B cell (primary cell): ENCODE data around the gene MEAF6. TPM values are rescaled to one million over a fixed set of nuclear protein-coding genes. Genes with fewer than 3 reads are reported as not detected.
A peak's percentile ranks its signal among the peaks of the same experiment; 100 is the strongest.

Source experiments
- ATAC-seq: fragments of 200-7000 bp; cut with Tn5 transposase; one replicate; pipeline ENCODE4 v1.10.0; 2021; ENCODE audit warnings: low read depth, mild to moderate bottlenecking, moderate number of reproducible peaks, moderate library complexity
- CTCF ChIA-PET: fragments of 350-600 bp; sonication (Branson Sonifier 250); formaldehyde crosslinking; loops from one replicate; lab custom pipeline; 2021; ENCODE audit warnings: antibody characterized with exemption, inconsistent platforms; lab: Charles Lee
- POLR2A ChIA-PET: fragments of 350-600 bp; sonication (Branson Sonifier 250); formaldehyde crosslinking; loops from one replicate; lab custom pipeline; 2021; ENCODE audit warnings: antibody characterized with exemption; lab: Charles Lee
- DNase-seq: peaks from one replicate; pipeline ENCODE4 v3.0.0; 2013
- H2AFZ ChIP-seq: 2 replicates; pipeline ENCODE4 v1.6.1; 2012; ENCODE audit warnings: mild to moderate bottlenecking, low read depth, low read length; ENCODE audit not compliant: insufficient read depth, poor library complexity, severe bottlenecking
- H3K27ac ChIP-seq, 2 donors: 1 replicate in 1 of 2; 2 replicates in 1 of 2; pipeline ENCODE4 v1.5.1; 2012 to 2013; ENCODE audit warnings: low read length in 2 of 2, mild to moderate bottlenecking in 2 of 2, moderate library complexity in 1 of 2
- H3K27me3 ChIP-seq, 4 experiments: fragments of 200-600 bp in 1 of 4; sonication (generic) in 1 of 4; replicated peaks in 1 of 4; 1 replicate in 2 of 4; 2 replicates in 2 of 4; pipeline versions ENCODE4 v1.6.1 to v1.7.0; 2013 to 2016; ENCODE audit warnings: low read length in 3 of 4, mild to moderate bottlenecking in 2 of 4, mixed read lengths in 1 of 4, moderate library complexity in 1 of 4; ENCODE audit not compliant: insufficient read depth in 4 of 4, control insufficient read depth in 3 of 4; ENCODE audit errors: control extremely low read depth in 1 of 4
- H3K36me3 ChIP-seq, 2 experiments: replicated peaks in 1 of 2; 1 replicate in 1 of 2; 2 replicates in 1 of 2; pipeline versions ENCODE4 v1.6.1 to v1.7.1; 2013; ENCODE audit warnings: low read length in 1 of 2; ENCODE audit not compliant: insufficient read depth in 2 of 2, control insufficient read depth in 1 of 2; ENCODE audit errors: control extremely low read depth in 1 of 2, extremely low read depth in 1 of 2
- H3K4me1 ChIP-seq, 2 donors: fragments of 200-600 bp in 1 of 2; sonication (generic) in 1 of 2; 1 replicate in 1 of 2; 2 replicates in 1 of 2; pipeline versions ENCODE4 v1.5.1 to v1.6.1; 2013 to 2017; ENCODE audit warnings: low read length in 2 of 2; ENCODE audit not compliant: control insufficient read depth in 2 of 2, insufficient read depth in 2 of 2
- H3K4me2 ChIP-seq: replicated peaks from 2 replicates; pipeline ENCODE3; 2012; ENCODE audit warnings: mild to moderate bottlenecking, low read depth, low read length; ENCODE audit not compliant: poor library complexity, severe bottlenecking
- H3K4me3 ChIP-seq, 5 experiments: fragments of 200-600 bp in 1 of 5; sonication (generic) in 1 of 5; 1 replicate in 3 of 5; 2 replicates in 2 of 5; pipeline versions ENCODE4 v1.5.1 to v1.7.0; 2011 to 2016; ENCODE audit warnings: low read length in 4 of 5, mild to moderate bottlenecking in 4 of 5, low read depth in 2 of 5, control low read depth in 1 of 5, moderate library complexity in 1 of 5; ENCODE audit not compliant: insufficient read depth in 1 of 5; ENCODE audit errors: control extremely low read depth in 1 of 5, extremely low read depth in 1 of 5
- H3K79me2 ChIP-seq: fragments of 200-600 bp; sonication (generic); one replicate; pipeline ENCODE4 v1.6.0; 2016; ENCODE audit warnings: low read length; ENCODE audit not compliant: control insufficient read depth, insufficient read depth
- H3K9ac ChIP-seq: fragments of 200-600 bp; sonication (generic); 2 replicates; pipeline ENCODE4 v1.6.1; 2017; ENCODE audit warnings: mild to moderate bottlenecking, low read length, moderate library complexity
- H3K9me3 ChIP-seq, 3 donors: one replicate each; pipeline versions ENCODE4 v1.6.1 to v1.7.1; 2013; ENCODE audit warnings: low read length in 2 of 3; ENCODE audit not compliant: control insufficient read depth in 2 of 3, insufficient read depth in 1 of 3; ENCODE audit errors: control extremely low read depth in 1 of 3
- H4K20me1 ChIP-seq: 2 replicates; pipeline ENCODE4 v1.6.0; 2012; ENCODE audit warnings: mild to moderate bottlenecking, low read length; ENCODE audit not compliant: insufficient read depth, control insufficient read depth, poor library complexity, severe bottlenecking
- H3K27ac Mint-ChIP-seq: one replicate; pipeline ENCODE4 v1.8.0; 2021; ENCODE audit warnings: mixed read lengths
- H3K27me3 Mint-ChIP-seq: one replicate; pipeline ENCODE4 v1.8.0; 2021; ENCODE audit warnings: mixed read lengths
- H3K4me1 Mint-ChIP-seq: one replicate; pipeline ENCODE4 v1.8.0; 2021; ENCODE audit warnings: mixed read lengths
- H3K4me3 Mint-ChIP-seq: one replicate; pipeline ENCODE4 v1.8.0; 2021; ENCODE audit warnings: mixed read lengths
- H3K9me3 Mint-ChIP-seq: one replicate; pipeline ENCODE4 v1.8.0; 2022; ENCODE audit warnings: mixed read lengths; ENCODE audit not compliant: insufficient read depth
- EZH2 ChIP-seq: IDR thresholded peaks from 2 replicates; pipeline ENCODE4 v1.6.1; 2012; ENCODE audit warnings: borderline replicate concordance, low read depth, mild to moderate bottlenecking, moderate library complexity, low read length; ENCODE audit not compliant: insufficient read depth, poor library complexity, severe bottlenecking
- WGBS: methylation state at CpG from one replicate; pipeline ENCODE4 v1.1.5; 2013; ENCODE audit warnings: missing lambda C conversion rate; ENCODE audit not compliant: insufficient coverage; 5-methylcytosine and 5-hydroxymethylcytosine counted together
- intact Hi-C: fragments of 100-400 bp; cut with micrococcal nuclease; formaldehyde crosslinking; loops from one replicate; pipeline ENCODE4 v1.10.0; 2022
- polyA plus RNA-seq: library from polyadenylated mRNA; depleted of rRNA; stranded (reverse); fragments of >200 nt; gene quantifications from 2 replicates; pipeline ENCODE4 v1.2.3, GENCODE V29; 2012
- total RNA-seq, 2 donors: library from RNA; stranded (reverse); fragments of 120-200 nt in 1 of 2; gene quantifications; 1 replicate in 1 of 2; 2 replicates in 1 of 2; pipeline versions ENCODE4 v1.2.3 to v1.2.4, GENCODE V29; 2013 to 2022
- TF ChIP-seq, protein P1 (sequence below): fragments of 200-600 bp; IDR thresholded peaks from one replicate; pipeline ENCODE4 v1.8.0; 2022; ENCODE audit warnings: antibody characterized with exemption, mild to moderate bottlenecking

The MEAF6 gene
- total and polyA plus RNA-seq, 2 donors (not counting 1 experiment from before 2014, with no cell fraction given) = 52.5 to 84.2 TPM

DNA sequence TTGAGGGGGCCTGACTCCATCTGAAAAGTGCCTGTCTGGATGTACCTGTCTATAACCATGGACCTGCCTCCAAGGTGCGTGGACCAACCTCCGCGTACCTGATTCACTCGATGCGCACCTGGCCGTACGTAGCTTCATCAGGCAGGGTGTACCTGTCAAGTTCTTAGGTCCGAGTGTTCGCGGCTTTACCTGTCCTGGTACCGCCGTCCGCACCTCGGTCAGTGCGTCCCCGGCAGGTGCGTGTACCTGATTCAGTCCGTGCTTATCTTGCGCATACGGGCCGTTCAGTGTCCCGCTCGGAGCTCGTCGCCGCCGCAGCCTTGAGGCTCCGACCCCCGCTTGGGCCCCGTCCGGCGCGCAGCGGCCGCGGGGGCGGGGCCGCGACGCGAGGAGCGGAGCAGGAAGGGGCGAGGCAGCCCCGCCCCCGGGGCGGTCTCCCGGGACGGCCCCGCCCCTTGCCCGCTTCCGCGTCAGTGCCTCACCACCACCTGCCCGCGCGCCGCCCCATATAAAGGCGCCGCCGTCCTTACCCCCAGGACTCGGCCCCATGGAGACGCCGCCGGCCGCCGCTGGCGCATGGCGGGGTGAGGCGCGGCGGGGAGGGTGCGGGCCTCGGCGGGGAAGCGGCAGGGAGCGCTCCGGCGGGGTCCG lies 40.4 kb downstream of the MEAF6 start, which contains the start of gene ZC3H12A:
ZC3H12A (plus strand) TSS at position 535 of the 651 bp plus-strand sequence. CDS start 917 bp downstream, outside the sequence.
- under 1% methylated on average over 67 of the region's 78 CpGs for WGBS
- H3K27me3 Mint-ChIP-seq = peaks cover 7% of the 10 kb centered on the region
- Histone ChIP-seq H3K4me1 (peaks cover 23 to 50% of the 10 kb centered on the region in 2 donors), H4K20me1 (peaks cover 42% of the 10 kb centered on the region), H2AFZ (peak within 1 kb of the TSS; percentile 98), H3K27me3 (peaks cover 0 to 6% (median 0%) of the 10 kb centered on the region in 4 experiments), H3K4me2 (peak within 1 kb of the TSS; percentile 92), H3K79me2 (peaks cover 48% of the 10 kb centered on the region), H3K4me3 (peak within 1 kb of the TSS; percentile 94 to 99 (median 98)), H3K36me3 (peaks cover 0 to 37% of the 10 kb centered on the region in 2 experiments), H3K27ac (peak within 1 kb of the TSS; percentile 96 to 97), H3K9me3 (no peaks in the 10 kb centered on the region), H3K9ac (peak within 1 kb of the TSS; percentile 96)
- CTCF ChIA-PET = interaction anchor here (1.1 to 22.3 kb wide), 4 partner anchors 14 to 208 kb away, joined by 3 to 690 read pairs (median 102); partner anchors contain the start of gene MEAF6
- ATAC-seq (peak; percentile 69), DNase-seq (peak; percentile 96)
- intact Hi-C loops = loop anchor here (1.0 to 10.0 kb wide), 4 partner anchors 13 to 1001 kb away; partner anchors contain the start of genes MEAF6 and YRDC
- TF ChIP-seq, protein P1, sequence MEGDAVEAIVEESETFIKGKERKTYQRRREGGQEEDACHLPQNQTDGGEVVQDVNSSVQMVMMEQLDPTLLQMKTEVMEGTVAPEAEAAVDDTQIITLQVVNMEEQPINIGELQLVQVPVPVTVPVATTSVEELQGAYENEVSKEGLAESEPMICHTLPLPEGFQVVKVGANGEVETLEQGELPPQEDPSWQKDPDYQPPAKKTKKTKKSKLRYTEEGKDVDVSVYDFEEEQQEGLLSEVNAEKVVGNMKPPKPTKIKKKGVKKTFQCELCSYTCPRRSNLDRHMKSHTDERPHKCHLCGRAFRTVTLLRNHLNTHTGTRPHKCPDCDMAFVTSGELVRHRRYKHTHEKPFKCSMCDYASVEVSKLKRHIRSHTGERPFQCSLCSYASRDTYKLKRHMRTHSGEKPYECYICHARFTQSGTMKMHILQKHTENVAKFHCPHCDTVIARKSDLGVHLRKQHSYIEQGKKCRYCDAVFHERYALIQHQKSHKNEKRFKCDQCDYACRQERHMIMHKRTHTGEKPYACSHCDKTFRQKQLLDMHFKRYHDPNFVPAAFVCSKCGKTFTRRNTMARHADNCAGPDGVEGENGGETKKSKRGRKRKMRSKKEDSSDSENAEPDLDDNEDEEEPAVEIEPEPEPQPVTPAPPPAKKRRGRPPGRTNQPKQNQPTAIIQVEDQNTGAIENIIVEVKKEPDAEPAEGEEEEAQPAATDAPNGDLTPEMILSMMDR = no peak
- TF ChIP-seq EZH2 = no peak
- H3K4me3 Mint-ChIP-seq = peak within 1 kb of the TSS; percentile 100
- no peaks in the 10 kb centered on the region for H3K9me3 Mint-ChIP-seq
- H3K4me1 Mint-ChIP-seq = peaks cover 50% of the 10 kb centered on the region
- POLR2A ChIA-PET = interaction anchor here (0.8 to 4.3 kb wide), 4 partner anchors 13 to 122 kb away, joined by 3 to 28 read pairs (median 12); partner anchors contain the start of gene GNL2
- H3K27ac Mint-ChIP-seq = peak within 1 kb of the TSS; percentile 98
